B cell (primary cell): ENCODE results near the gene RAB7B.

ENCODE experiments used
- CTCF ChIP-seq: fragments of 200-600 bp; IDR thresholded peaks from one replicate; pipeline ENCODE4 v1.8.0; 2022; ENCODE audit warnings: antibody characterized with exemption, mild to moderate bottlenecking
- EZH2 ChIP-seq: IDR thresholded peaks from 2 replicates; pipeline ENCODE4 v1.6.1; 2012; ENCODE audit warnings: borderline replicate concordance, low read depth, mild to moderate bottlenecking, moderate library complexity, low read length; ENCODE audit not compliant: insufficient read depth, poor library complexity, severe bottlenecking

DNA sequence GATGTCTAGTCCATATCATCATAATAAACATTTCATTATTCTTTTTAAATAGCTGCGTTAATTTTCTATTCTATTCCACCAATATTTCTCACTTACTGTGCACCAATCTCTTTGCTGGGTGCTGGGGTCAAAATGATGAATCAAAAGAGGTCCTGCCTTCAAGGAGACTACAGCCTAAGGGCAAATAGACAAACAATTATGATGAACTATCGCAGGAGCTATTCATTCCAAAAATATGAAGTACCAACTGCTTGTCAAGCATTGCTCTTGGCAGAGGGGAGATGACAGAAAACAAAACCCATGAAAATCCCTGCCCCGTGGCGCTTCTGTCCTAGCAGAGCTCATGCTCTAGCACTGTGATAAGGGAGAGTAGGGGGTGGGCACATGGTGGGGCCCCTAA is 31.1 kb downstream of the RAB7B start:
- TF ChIP-seq CTCF (no peak), EZH2 (no peak)
